ENCODE results near the gene C11orf68.

C11orf68 gene

DNA sequence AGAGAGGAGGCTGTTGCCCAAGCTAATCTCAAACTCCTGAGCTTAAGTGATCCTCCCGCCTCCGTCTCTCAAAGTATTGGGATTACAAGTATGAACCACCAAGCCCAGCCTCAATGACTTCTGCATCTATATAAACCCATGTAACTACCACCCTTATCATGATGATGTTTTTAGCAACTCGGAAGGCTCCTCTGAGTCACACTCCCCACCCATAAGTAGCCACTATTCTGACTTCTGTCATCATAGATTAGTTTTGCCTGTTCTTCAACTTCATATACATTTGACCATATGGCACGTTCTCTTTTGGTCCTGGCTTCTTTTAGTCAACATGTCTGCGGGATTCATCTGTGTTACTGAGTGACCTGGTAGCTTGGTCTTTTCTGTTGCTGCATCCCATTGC lies 12.3 kb downstream of the C11orf68 start:
- no peak for DNase-seq (ENCODE audit: low read depth)
- TF ChIP-seq, protein P1, sequence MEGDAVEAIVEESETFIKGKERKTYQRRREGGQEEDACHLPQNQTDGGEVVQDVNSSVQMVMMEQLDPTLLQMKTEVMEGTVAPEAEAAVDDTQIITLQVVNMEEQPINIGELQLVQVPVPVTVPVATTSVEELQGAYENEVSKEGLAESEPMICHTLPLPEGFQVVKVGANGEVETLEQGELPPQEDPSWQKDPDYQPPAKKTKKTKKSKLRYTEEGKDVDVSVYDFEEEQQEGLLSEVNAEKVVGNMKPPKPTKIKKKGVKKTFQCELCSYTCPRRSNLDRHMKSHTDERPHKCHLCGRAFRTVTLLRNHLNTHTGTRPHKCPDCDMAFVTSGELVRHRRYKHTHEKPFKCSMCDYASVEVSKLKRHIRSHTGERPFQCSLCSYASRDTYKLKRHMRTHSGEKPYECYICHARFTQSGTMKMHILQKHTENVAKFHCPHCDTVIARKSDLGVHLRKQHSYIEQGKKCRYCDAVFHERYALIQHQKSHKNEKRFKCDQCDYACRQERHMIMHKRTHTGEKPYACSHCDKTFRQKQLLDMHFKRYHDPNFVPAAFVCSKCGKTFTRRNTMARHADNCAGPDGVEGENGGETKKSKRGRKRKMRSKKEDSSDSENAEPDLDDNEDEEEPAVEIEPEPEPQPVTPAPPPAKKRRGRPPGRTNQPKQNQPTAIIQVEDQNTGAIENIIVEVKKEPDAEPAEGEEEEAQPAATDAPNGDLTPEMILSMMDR (IDR thresholded peaks at IDR 0.05; ENCODE audit: insufficient read depth, low read depth, low read length, missing control alignments) = no peak
- no peak overlapping the region for H3K4me3 ChIP-seq (ENCODE audit: low read depth, low read length)

DNA sequence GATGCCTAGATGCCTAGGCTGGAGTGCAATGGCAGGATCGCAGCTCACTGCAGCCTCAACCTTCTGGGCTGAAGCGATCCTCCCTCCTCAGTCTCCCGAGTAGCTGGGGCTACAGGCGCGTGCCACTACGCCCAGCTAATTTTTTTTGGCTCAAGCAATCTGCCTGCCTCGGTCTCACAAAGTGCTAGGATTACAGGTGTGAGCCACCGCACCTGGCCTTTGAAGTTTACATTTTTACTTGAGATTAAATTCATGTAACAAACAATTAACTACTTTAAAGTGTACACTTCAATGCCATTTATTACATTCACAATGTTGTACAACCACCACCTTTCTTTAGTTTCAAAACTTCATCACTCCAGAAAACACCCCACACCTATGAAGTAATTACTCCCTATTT lies 15.1 kb downstream of the C11orf68 start:
- no peak for DNase-seq (ENCODE audit: low read depth)
- no peak overlapping the region for H3K4me3 ChIP-seq (ENCODE audit: low read depth, low read length)
- TF ChIP-seq, protein P1 (IDR thresholded peaks at IDR 0.05; ENCODE audit: insufficient read depth, low read depth, low read length, missing control alignments) = no peak

DNA sequence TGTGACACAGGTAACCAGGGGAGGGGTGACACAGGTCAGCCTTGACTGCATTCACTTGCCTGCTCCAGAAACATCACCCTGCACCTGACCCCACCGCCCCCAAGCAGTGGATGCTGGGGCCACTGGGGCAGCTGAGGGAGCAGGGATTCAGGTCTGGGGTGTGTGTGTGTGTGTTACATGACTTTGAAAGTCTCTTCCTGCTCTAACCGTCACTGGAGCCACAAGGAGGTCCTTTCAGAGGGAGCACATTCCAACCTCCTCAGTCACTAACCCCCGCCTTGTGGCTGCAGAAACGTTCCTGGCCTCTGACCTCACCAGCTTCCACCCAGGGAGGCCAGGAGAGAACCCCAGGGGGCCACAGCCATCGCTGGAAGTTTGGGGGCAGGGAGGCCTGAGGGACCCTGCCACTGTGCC lies 15.8 kb downstream of the C11orf68 start:
- TF ChIP-seq, protein P1 (IDR thresholded peaks at IDR 0.05; ENCODE audit: insufficient read depth, low read depth, low read length, missing control alignments) = no peak
- H3K4me3 ChIP-seq (ENCODE audit: low read depth, low read length) = no peak overlapping the region
- no peak for DNase-seq (ENCODE audit: low read depth)

DNA sequence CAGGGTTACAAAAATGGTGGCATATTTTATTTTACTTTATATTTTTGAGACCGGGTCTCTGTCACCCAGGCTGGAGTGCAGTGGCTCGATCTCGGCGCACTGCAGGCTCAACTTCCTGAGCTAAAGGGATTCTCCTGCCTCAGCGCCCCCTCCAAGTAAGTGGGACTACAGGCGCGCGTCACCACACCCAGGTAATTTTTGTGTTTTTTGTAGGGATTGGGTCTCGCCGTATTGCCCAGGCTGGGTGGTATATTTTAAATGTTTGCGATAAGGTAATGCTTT lies 18.0 kb downstream of the C11orf68 start:
- DNase-seq (ENCODE audit: low read depth) = no peak
- TF ChIP-seq, protein P1 (IDR thresholded peaks at IDR 0.05; ENCODE audit: insufficient read depth, low read depth, low read length, missing control alignments) = no peak
- no peak overlapping the region for H3K4me3 ChIP-seq (ENCODE audit: low read depth, low read length)

DNA sequence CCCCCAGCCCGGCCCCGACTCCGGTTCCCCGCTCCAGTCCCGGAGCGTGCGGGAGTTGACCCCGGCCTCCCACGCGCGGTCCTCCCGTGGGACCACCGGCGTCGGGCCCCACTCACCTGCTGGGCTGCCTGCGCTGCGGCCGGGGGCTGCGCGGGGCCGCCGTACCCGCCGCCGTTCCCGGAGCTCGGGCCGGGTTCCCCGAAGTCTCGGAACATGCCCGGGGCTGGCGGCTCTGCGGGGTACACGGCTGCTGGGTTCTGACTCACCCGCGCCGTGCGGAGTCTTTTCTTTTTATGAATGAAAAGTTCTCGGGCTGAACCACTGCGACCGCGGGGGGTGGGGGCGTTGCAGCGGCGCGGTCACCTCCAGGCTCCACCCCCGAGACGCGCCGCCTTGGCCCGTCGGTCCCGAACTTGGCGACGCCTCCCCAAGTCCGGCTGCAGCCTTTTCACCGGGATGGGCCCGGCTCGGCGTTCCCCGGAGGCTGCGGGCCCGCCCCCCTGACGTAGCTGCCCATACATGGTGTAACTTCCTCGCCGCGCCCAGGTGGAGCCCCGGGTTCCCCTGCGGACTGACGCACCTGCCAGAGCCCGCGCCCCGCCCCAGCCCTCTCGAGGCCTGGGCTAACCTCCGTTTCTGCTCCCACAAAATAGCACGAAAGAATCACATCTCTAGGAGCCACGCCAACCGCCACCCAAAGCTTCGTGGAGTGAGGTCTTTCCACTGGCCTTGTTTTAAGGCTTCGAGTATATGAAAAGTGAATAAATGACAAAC lies 18.6 kb downstream of the C11orf68 start, which contains the start of gene FOSL1:
FOSL1 (minus strand) TSS at position 264 of the 774 bp plus-strand sequence; CDS start at position 215, 49 bp downstream.
- peak; percentile 98 for DNase-seq (ENCODE audit: low read depth)
- TF ChIP-seq, protein P1 (IDR thresholded peaks at IDR 0.05; ENCODE audit: insufficient read depth, low read depth, low read length, missing control alignments) = no peak
- peak within 1 kb of the TSS; percentile 60 for H3K4me3 ChIP-seq (ENCODE audit: low read depth, low read length)

DNA sequence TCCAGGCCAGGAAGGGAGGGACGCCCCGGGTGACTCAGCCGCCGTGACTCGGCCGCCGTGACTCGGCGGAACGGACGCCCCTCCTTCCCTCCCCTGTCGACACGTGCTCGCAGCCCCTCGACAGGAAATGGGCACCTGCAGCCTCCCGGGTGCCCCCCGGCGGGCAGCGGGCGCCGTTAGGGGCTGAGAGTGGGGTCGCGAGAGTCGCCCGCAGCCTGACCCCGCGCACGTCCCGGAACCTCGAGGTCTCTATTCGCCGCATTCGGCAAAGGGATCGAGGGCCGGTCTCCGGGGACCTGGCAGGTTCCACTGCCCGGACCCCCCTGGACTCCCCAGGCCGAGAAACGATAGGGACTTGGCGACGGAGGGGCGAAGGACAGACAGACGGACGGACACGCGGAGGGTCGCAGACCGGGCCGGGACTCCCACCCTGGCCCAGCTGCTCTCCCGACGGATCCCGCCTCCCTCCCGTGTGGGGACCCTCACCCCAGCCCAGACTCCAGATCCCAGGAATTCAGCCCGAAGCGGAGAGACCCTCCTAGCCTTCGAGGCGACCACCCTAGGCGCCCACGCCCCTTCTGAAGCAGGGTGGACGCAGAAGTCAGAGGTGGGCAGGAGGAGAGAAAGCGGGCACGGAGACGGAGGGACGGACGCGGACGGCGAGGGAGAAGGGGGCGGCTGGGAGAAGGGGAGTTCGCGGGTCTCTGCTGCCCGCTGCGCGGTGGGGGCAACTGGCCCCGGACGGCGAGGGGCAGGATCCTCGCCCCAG lies 19.3 kb downstream of the C11orf68 start:
- DNase-seq (ENCODE audit: low read depth) = peak; percentile 70
- TF ChIP-seq, protein P1 (IDR thresholded peaks at IDR 0.05; ENCODE audit: insufficient read depth, low read depth, low read length, missing control alignments) = peak; percentile 1
- peak overlapping the region; percentile 60 for H3K4me3 ChIP-seq (ENCODE audit: low read depth, low read length)
